SK-N-SH treated with all-trans-retinoic acid at 6 μM for 48 hours (cell line): ENCODE measurements around the gene FAM114A1.

ENCODE experiments used
- ARNTL ChIP-seq: fragments of 450-650 bp; formaldehyde crosslinking; IDR thresholded peaks from 2 replicates; pipeline ENCODE4 v1.5.0; 2020; ENCODE audit warnings: low read depth, mild to moderate bottlenecking, moderate library complexity, borderline replicate concordance
- PATZ1 ChIP-seq: fragments of 250-450 bp; sonication (Bioruptor Pico); IDR thresholded peaks from 2 replicates; pipeline ENCODE4 v1.8.0; 2020; ENCODE audit warnings: mild to moderate bottlenecking, moderate library complexity, borderline replicate concordance
- POU6F1 ChIP-seq: fragments of 250-450 bp; sonication (Bioruptor Pico); IDR thresholded peaks from 2 replicates; pipeline ENCODE4 v1.8.0; 2021; ENCODE audit warnings: low read depth, mild to moderate bottlenecking, moderate library complexity, borderline replicate concordance
- RARB ChIP-seq: fragments of 250-450 bp; sonication (Bioruptor Pico); IDR thresholded peaks from 2 replicates; pipeline ENCODE4 v1.8.0; 2021; ENCODE audit warnings: mild to moderate bottlenecking, moderate library complexity
- TCF4 ChIP-seq: fragments of 250-450 bp; sonication (Bioruptor Pico); IDR thresholded peaks from 2 replicates; pipeline ENCODE4 v1.8.0; 2021; ENCODE audit warnings: mild to moderate bottlenecking, moderate library complexity, borderline replicate concordance
- TSHZ2 ChIP-seq: fragments of 250-450 bp; sonication (Bioruptor Pico); IDR thresholded peaks from 2 replicates; pipeline ENCODE4 v1.5.0; 2020; ENCODE audit warnings: mild to moderate bottlenecking, moderate library complexity
- ZFP3 ChIP-seq: fragments of 250-450 bp; sonication (Bioruptor Pico); IDR thresholded peaks from 2 replicates; pipeline ENCODE4 v1.5.0; 2020; ENCODE audit warnings: mild to moderate bottlenecking, moderate library complexity
- ZNF565 ChIP-seq: fragments of 450-650 bp; formaldehyde crosslinking; conservative IDR thresholded peaks from 2 replicates; pipeline ENCODE4 v1.5.0; 2020; ENCODE audit warnings: low read depth, mild to moderate bottlenecking, moderate library complexity

- TF ChIP-seq POU6F1 (CRISPR knock-in tag) (no peak), PATZ1 (CRISPR knock-in tag) (no peak), ARNTL (CRISPR knock-in tag) (no peak), ZFP3 (no peak), ZNF565 (no peak), TSHZ2 (no peak), RARB (no peak), TCF4 (CRISPR knock-in tag) (no peak)
Measured at GRCh38 chr4:38989487-38989886, 121.9 kb downstream of the FAM114A1 start.
